GM21447 (cell line): Measurements from ENCODE around the gene TFAP2E.

Experiments
- ATAC-seq: cut with Tn5 transposase; IDR thresholded peaks from one replicate; pipeline ENCODE4 v1.9.1; 2021; ENCODE audit not compliant: unreplicated experiment

The TFAP2E gene

DNA sequence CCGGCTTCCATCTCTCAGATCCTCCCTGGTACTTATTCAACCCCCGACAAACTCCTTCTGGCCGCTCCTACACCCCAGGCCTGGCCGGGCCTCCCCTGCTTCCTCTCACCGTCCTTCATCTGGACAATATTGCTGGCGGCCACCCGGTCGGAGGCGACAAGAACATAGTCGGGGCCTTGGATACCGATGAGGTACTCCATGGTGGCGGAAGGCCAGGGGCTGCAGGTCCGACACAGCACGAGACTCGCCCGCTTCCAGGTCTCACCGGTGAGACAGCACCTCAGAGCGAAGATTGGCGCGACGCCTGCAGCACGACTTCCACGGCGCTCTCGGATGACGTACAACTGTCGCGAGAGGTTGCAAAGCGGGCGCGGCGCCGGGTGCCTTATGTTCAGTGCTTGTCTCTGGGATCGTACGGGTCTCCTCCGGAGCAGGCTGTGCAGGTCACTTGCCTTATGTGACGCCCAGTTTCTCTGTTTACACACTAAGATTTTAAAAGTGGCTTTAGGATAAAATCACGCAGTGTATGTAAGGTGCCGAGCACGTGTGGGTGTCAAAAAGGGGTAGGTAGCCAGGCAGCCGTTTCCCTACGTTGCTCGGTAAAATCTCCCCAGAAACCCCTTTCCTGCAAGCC is 68.2 kb downstream of the TFAP2E start, which contains the start of gene PSMB2:
Gene PSMB2, minus strand, starts transcription at position 294 of the 634 bp plus-strand sequence. Its CDS starts 94 bp downstream, at position 200.
- peak; percentile 85 for ATAC-seq

DNA sequence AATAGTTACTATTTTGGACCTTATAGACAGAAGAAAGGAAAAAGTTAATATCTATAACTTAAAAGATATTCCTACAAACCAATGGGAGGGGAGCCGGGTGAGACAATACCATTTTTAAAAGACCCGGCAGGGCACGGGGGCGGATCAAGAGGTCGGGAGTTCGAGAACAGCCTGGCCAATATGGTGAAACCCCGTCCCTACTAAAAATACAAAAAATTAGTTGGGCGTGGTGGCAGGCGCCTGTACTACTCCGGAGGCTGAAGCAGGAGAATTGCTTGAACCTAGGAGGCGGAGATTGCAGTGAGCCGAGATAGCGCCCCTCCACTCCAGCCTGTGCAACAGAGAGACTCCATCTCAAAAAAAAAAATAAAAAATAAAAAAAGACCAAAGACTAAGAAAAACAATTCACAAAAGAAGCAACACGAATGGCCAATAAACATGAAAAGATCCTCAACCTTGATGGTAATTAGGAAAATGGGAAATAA is 69.4 kb downstream of the TFAP2E start:
- no peak for ATAC-seq

DNA sequence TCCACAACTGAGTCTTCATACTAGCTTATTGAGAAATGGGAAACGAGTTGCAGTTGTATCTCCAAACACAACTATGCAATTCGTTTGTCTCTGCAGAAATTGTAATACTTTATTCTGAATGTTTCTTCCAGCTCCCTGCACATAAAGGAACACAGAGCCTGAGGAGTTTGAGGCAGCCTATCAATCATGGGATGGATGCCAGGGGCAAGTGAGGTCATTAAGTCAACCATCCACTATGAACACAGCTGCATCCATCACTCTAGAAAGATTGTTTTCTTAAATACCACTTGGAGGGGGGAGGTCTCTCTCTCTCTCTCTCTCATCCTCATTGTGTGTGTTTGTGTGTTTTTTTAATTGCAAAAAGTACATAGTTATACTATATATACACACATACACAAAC is 71.1 kb downstream of the TFAP2E start:
- ATAC-seq: no peak
